Activated CD4-positive, alpha-beta T cell treated with anti-CD3 and anti-CD28 coated beads for 36 hours (primary cell): ENCODE measurements around the gene HS3ST6. TPM values are rescaled to one million over a fixed set of nuclear protein-coding genes. Genes with fewer than 3 reads are reported as not detected.
"Not testable (repeated sequence)": the region's sequence is repeated elsewhere in the genome, so short reads cannot be mapped to it uniquely, and the experiment has no call there.

Source experiments
- ATAC-seq: fragments of 200-7000 bp; cut with Tn5 transposase; one replicate; pipeline ENCODE4 v1.10.0; 2021; ENCODE audit warnings: mild to moderate bottlenecking, moderate library complexity
- CTCF ChIA-PET: fragments of 350-600 bp; sonication (Branson Sonifier 250); formaldehyde crosslinking; loops from one replicate; lab custom pipeline; 2021; ENCODE audit warnings: antibody characterized with exemption; lab: Charles Lee
- POLR2A ChIA-PET: fragments of 350-600 bp; sonication (Branson Sonifier 250); formaldehyde crosslinking; loops from one replicate; lab custom pipeline; 2021; ENCODE audit warnings: antibody characterized with exemption, inconsistent platforms; lab: Charles Lee
- DNase-seq: peaks from one replicate; pipeline ENCODE4 v3.0.0-alpha.2; 2020
- H3K27ac Mint-ChIP-seq: one replicate; pipeline ENCODE4 v1.8.0; 2021; ENCODE audit warnings: mixed read lengths
- H3K27me3 Mint-ChIP-seq: one replicate; pipeline ENCODE4 v1.8.0; 2021; ENCODE audit warnings: mixed read lengths
- H3K36me3 Mint-ChIP-seq: one replicate; pipeline ENCODE4 v1.8.0; 2021; ENCODE audit warnings: low read depth, mixed read lengths
- H3K4me1 Mint-ChIP-seq: one replicate; pipeline ENCODE4 v1.8.0; 2021; ENCODE audit warnings: mixed read lengths
- H3K4me3 Mint-ChIP-seq: one replicate; pipeline ENCODE4 v1.8.0; 2021; ENCODE audit warnings: mild to moderate bottlenecking, moderate library complexity, mixed read lengths
- H3K9me3 Mint-ChIP-seq: one replicate; pipeline ENCODE4 v1.8.0; 2021; ENCODE audit warnings: low read depth, mixed read lengths
- intact Hi-C, 2 experiments: fragments of 100-400 bp; cut with DNase I in 1 of 2; cut with micrococcal nuclease in 1 of 2; formaldehyde crosslinking; loops; one replicate each; pipeline versions ENCODE4 v1.14.2 to v1.15.1; 2022 to 2024; cut with DNase I, micrococcal nuclease
- total RNA-seq, 2 experiments: library from RNA; stranded (reverse); gene quantifications; one replicate each; pipeline ENCODE4 v1.2.3, GENCODE V29; 2021

HS3ST6 gene
- total RNA-seq, 2 experiments from 2014 or later: not detected

DNA sequence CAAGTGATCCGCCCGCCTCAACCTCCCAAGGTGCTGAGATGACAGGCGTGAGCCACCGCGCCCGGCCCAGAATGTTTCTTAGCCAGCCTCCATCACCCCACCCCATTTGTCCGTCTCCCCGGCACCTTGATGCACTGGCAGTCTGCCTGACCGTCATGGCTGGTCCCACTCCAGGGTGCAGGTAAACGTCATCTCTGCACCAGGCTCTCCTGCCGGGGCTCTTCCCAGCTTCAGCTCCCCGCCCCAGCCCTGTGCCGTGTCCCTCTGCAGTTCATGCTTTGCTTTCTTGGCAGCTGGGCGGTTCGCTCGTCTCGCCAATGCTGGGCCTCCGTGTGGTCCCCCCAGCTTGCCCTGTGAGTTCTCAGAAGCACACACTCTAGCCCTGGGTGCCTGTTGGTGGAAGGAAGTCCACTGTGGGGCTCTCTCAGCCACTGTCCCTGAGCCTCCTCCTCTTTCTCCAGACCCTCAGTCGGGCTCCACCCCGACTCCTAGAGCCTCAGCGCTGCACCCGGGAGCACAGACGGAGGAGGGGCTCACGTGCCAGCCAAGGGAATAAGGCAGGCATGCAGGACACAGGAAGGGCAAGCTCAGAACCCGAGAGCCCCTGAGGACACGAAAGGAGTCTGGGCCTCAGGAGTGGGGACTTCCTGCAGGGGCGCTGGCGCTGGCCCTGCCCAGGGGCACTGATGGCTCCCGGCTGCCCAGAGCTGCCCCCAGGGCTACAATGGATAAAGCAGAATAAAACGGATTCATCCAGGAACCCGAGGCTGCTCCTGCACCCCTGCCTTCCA is 12.0 kb downstream of the HS3ST6 start:
- no peak for ATAC-seq
- CTCF ChIA-PET: interaction anchor here (0.6 kb wide), 1 partner anchor 1471 kb away, joined by 3 read pairs; no protein-coding TSS in a partner anchor
- no peaks in the 10 kb centered on the region for H3K36me3 Mint-ChIP-seq

GRCh38 chr16:1903845-1904840 is 14.1 kb downstream of the HS3ST6 start:
- Mint-ChIP-seq H3K27me3 (no peaks in the 10 kb centered on the region), H3K4me1 (no peaks in the 10 kb centered on the region), H3K9me3 (no peaks in the 10 kb centered on the region), H3K36me3 (no peaks in the 10 kb centered on the region), H3K4me3 (no peak overlapping the region), H3K27ac (no peak overlapping the region)
- ChIA-PET CTCF (no interaction called here), POLR2A (no interaction called here)
- DNase-seq (no peak), ATAC-seq (no peak)
- intact Hi-C loops: no loop called here

More for the DNA sequence above, 12.0 kb downstream of the HS3ST6 start:
- intact Hi-C loops: no loop called here
- DNase-seq: no peak
- Mint-ChIP-seq H3K4me3 (no peak overlapping the region), H3K9me3 (no peaks in the 10 kb centered on the region), H3K27ac (no peak overlapping the region), H3K4me1 (no peaks in the 10 kb centered on the region), H3K27me3 (no peaks in the 10 kb centered on the region)
- POLR2A ChIA-PET: no interaction called here

DNA sequence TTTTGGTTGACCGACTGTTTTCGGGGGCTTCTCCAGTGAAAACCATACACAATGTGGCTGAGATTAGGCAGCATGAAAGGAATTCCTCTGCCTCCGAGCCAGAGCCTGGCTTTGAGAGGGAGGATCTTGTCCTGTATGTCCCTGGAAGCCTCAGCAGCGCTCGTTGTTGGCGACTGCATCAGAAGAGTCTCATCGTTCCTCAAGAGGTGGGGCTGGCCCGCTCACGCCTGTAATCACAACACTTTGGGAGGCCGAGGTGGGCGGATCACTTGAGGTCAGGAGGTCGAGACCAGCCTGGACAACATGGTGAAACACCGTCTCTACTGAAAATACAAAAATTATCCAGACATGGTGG is 15.0 kb downstream of the HS3ST6 start:
- ChIA-PET POLR2A (no interaction called here), CTCF (no interaction called here)
- no peaks in the 10 kb centered on the region for H3K27me3 Mint-ChIP-seq
- H3K4me1 Mint-ChIP-seq: no peaks in the 10 kb centered on the region
- no peak overlapping the region for H3K4me3 Mint-ChIP-seq
- intact Hi-C loops: no loop called here
- ATAC-seq (no peak), DNase-seq (no peak)
- no peaks in the 10 kb centered on the region for H3K36me3 Mint-ChIP-seq
- H3K27ac Mint-ChIP-seq: no peak overlapping the region
- H3K9me3 Mint-ChIP-seq: no peaks in the 10 kb centered on the region

- Mint-ChIP-seq H3K27me3 (no peaks in the 10 kb centered on the region), H3K9me3 (no peaks in the 10 kb centered on the region), H3K36me3 (no peaks in the 10 kb centered on the region), H3K4me1 (no peaks in the 10 kb centered on the region), H3K4me3 (no peak overlapping the region), H3K27ac (no peak overlapping the region)
- POLR2A ChIA-PET: no interaction called here
- intact Hi-C loops: no loop called here
- DNase-seq (no peak), ATAC-seq (no peak)
- CTCF ChIA-PET: interaction anchor here (0.6 to 0.7 kb wide), 2 partner anchors 13 to 881 kb away, joined by 3 read pairs; no protein-coding TSS in a partner anchor
Observed at GRCh38 chr16:1902547-1903219, 15.5 kb downstream of the HS3ST6 start.

DNA sequence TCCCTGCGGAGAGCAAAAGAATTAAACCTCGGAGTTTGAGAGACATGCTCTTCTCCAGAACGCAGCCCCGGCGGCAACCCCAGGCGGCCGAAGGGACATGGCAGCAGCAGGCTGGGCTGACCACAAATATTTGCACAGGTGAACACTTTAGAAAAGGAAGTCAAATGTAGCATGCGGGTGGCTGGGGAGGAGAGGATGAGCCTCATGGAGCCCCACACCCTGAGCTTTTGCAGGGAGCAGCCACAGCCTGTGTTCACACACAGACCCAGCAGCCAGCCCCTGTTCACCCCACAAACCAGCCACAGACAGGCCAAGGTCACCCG is 17.8 kb downstream of the HS3ST6 start:
- H3K9me3 Mint-ChIP-seq: no peaks in the 10 kb centered on the region
- ATAC-seq: no peak
- no peaks in the 10 kb centered on the region for H3K36me3 Mint-ChIP-seq
- H3K27ac Mint-ChIP-seq: no peak overlapping the region
- H3K4me3 Mint-ChIP-seq: no peak overlapping the region
- ChIA-PET POLR2A (no interaction called here), CTCF (no interaction called here)
- intact Hi-C loops: no loop called here
- no peaks in the 10 kb centered on the region for H3K4me1 Mint-ChIP-seq
- DNase-seq: no peak
- no peaks in the 10 kb centered on the region for H3K27me3 Mint-ChIP-seq

- no peaks in the 10 kb centered on the region for H3K4me1 Mint-ChIP-seq
- H3K36me3 Mint-ChIP-seq: no peaks in the 10 kb centered on the region
- ChIA-PET POLR2A (no interaction called here), CTCF (no interaction called here)
- ATAC-seq (no peak), DNase-seq (no peak)
- intact Hi-C loops: no loop called here
- no peak overlapping the region for H3K4me3 Mint-ChIP-seq
- no peaks in the 10 kb centered on the region for H3K27me3 Mint-ChIP-seq
- no peaks in the 10 kb centered on the region for H3K9me3 Mint-ChIP-seq
- no peak overlapping the region for H3K27ac Mint-ChIP-seq
Observed at GRCh38 chr16:1899641-1900451, 18.4 kb downstream of the HS3ST6 start.

DNA sequence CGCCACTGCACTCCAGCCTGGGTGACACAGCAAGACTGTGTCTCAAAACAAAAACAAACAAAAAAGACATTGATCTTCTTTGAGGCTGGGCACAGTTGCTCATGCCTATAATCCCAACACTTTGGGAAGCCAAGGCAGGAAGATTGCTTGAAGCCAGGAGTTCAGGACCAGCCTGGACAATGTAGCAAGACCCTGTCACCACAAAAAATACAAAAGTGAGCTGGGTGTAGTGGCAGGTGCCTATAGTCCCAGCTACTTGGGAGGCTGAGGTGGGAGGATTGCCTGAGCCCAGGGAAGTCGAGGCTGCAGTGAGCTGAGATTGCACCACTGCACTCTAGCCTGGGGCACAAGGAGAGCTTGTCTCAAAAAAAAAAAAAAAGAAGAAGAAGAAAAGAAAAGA is 20.5 kb downstream of the HS3ST6 start:
- H3K36me3 Mint-ChIP-seq, DNase-seq, H3K27me3 Mint-ChIP-seq, H3K27ac Mint-ChIP-seq, H3K9me3 Mint-ChIP-seq, ATAC-seq, H3K4me3 Mint-ChIP-seq, intact Hi-C loops, POLR2A ChIA-PET, H3K4me1 Mint-ChIP-seq: not testable (repeated sequence)
- CTCF ChIA-PET: interaction anchor here (0.6 kb wide), 2 partner anchors 50 to 70 kb away, joined by 3 to 5 read pairs; no protein-coding TSS in a partner anchor

GRCh38 chr16:1895949-1896675 is 22.1 kb downstream of the HS3ST6 start:
- Mint-ChIP-seq H3K27me3 (peaks cover 1% of the 10 kb centered on the region), H3K27ac (no peak overlapping the region), H3K4me1 (no peaks in the 10 kb centered on the region), H3K36me3 (no peaks in the 10 kb centered on the region), H3K9me3 (no peaks in the 10 kb centered on the region), H3K4me3 (no peak overlapping the region)
- CTCF ChIA-PET: interaction anchor here (0.8 kb wide), 1 partner anchor 33 kb away, joined by 5 read pairs; no protein-coding TSS in a partner anchor
- intact Hi-C loops: no loop called here
- DNase-seq: no peak
- no peak for ATAC-seq
- POLR2A ChIA-PET: no interaction called here

- ChIA-PET CTCF (interaction anchor here (0.8 kb wide), 1 partner anchor 34 kb away, joined by 5 read pairs; no protein-coding TSS in a partner anchor), POLR2A (no interaction called here)
- ATAC-seq: no peak
- Mint-ChIP-seq H3K4me1 (no peaks in the 10 kb centered on the region), H3K27me3 (peaks cover 3% of the 10 kb centered on the region), H3K27ac (no peak overlapping the region), H3K36me3 (no peaks in the 10 kb centered on the region), H3K4me3 (no peak overlapping the region), H3K9me3 (no peaks in the 10 kb centered on the region)
- intact Hi-C loops: no loop called here
- DNase-seq: no peak
Observed at GRCh38 chr16:1895068-1895467, 23.1 kb downstream of the HS3ST6 start.

GRCh38 chr16:1890708-1891050 is 27.5 kb downstream of the HS3ST6 start:
- intact Hi-C loops: no loop called here
- POLR2A ChIA-PET: no interaction called here
- no peak overlapping the region for H3K27ac Mint-ChIP-seq
- H3K4me3 Mint-ChIP-seq: no peak overlapping the region
- no peaks in the 10 kb centered on the region for H3K4me1 Mint-ChIP-seq
- H3K9me3 Mint-ChIP-seq: no peaks in the 10 kb centered on the region
- CTCF ChIA-PET: no interaction called here
- no peak for DNase-seq
- H3K27me3 Mint-ChIP-seq: peaks cover 5% of the 10 kb centered on the region
- no peak for ATAC-seq
- H3K36me3 Mint-ChIP-seq: no peaks in the 10 kb centered on the region
